ENCODE data around the gene GALT.

GALT gene

DNA sequence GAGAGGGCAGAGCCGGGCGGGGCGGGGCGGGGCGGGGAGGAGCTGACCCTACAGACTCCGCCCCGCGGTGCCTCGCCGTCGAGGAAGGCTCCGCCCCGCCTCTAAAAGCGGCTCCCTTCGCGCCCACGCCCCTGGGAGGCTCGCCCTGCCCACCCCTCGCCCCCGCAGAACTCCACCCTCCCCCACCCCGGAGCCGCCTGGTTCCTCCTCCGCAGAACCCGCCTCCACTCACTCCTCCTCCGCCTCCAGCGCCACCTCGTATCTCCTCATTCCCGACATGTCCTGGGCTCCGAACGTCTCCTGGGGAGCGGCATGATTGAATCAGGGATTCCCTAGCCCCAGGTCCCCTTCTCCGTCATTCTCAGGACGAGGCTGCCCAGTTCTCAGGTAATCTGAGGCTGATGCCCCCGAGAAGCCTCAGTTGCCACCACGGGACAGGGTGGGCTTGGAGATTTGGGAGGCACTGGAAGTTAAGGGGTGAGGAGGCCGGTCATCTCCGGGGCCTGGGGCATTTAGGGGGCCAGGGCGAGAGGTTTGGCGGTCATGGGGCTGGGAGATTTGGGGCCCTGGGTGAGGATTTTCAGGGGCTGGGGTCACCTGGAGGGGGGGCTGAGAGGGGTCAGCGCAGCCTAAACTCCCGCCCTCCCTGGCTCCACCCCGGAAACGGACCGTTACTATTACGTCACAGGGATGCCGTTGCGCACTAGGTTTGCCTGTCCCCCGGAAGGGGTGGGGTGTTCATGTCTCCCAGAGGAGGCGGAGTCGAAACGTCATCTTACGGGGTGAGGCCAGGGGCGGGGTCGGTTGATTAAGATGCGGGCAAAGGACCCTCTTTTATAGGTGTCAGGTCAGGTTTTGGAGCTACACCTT, 19.1 kb downstream of the GALT start:
- peak; percentile 91 to 98 (median 96) for DNase-seq
- intact Hi-C loops (cut with DNase I): no loop called here

DNA sequence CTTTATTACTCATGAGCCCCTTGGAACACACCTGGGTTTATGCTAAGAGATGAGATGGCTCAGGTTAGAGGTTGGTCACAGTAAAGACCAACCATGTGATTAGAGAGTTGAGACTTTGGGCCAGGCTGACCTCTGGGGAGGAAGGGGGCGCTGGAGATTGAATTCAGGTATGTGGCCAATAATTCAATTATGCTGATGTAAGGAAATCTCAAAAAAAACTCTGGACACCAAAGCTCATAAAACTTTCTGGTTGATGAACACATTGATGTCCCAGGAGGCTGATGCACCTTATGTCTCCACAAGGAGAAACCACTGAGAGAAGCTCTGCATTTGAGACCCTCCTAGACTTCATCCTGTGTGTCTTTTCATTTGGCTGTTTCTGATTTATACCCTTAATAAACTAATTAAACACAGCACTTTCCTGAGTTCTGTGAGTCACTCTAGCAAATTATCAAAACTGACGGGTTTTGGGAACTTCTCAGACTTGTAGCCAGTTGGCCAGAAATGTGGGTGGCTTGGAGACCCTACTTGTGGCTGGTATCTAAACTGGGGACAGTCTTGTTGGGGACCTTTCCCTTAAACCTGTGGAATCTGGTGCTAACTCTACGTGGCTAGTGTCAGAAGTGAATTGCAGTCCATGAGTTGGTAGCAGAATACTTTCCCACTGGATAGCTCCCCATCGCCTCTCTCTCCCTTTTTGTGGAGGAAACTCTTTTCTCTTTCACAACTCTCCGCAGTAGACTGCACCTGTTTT, 23.5 kb downstream of the GALT start:
- intact Hi-C loops (cut with DNase I): no loop called here
- no peak for DNase-seq

DNA sequence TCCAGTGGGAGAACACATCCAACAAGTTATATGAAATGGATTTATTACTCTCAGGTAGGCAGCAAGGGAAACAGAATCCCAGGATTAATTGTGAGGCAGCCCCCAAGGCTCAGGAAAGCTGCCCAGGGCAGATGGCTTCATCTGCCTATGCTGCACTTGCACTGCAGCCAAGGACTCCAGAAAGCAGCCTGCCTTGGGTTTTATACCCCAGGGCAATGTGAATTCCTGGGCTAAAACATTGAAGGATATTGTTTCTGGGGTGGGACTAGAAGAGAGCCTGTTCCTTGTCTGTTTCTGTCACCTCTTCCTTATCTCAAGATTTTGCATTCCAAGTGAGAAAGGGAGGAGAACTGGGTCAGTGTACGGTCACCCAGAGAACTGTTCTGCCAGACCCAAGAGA, 24.8 kb downstream of the GALT start:
- intact Hi-C loops (cut with DNase I): no loop called here
- no peak for DNase-seq

DNA sequence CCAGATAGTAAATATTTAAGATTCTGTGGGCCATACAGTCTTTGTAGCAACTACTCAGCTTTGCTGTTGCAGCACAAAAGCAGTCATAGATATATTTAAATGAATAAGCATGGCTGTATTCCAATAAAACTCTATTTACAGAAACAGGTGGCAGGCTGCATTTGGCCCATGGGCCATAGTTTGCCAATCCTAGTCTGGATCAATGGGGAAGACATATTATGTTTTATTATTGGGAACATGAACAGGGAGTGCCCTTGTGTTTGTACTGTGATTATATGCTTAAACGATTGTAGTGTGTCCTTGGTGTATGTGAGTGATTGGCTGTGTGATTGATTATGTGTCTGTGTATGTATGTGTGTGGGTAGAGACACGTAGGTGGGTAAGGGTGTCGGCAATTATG, 28.0 kb downstream of the GALT start:
- intact Hi-C loops (cut with DNase I): no loop called here
- no peak for DNase-seq

DNA sequence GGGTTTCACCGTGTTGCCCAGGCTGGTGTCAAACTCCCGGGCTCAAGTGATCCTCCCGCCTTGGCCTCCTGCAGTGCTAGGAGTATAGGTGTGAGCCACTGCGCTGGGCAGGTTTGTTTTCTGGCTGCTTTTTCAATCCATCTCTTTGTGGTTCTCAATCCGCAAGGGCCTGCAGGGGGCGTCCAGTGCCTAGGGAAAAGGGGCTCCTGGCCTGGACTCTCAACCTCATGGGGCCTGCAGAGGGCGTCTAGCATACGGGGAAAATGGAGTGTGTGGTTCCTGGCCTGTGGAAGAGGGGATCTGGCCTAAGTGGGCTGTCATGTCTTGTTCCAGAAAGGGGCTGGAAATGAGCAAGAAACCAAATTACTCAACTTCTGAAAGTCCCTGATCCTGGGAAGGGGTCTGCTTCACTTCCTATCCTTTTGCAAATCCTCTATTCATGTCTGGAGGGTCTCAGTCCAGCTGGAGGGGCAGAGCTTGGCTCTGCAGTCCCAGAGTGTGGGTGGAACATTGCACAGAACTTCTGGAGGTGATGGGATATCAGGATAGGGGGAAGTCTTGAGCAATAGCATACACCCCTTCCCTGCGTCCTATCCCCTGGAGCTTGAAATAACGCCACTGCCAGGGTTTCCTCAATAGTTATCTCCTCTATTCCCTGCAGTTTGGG, 28.7 kb downstream of the GALT start:
- peak in 34 of 42 donors; percentile 18 to 76 (median 53) for DNase-seq
- intact Hi-C loops (cut with DNase I): no loop called here

DNA sequence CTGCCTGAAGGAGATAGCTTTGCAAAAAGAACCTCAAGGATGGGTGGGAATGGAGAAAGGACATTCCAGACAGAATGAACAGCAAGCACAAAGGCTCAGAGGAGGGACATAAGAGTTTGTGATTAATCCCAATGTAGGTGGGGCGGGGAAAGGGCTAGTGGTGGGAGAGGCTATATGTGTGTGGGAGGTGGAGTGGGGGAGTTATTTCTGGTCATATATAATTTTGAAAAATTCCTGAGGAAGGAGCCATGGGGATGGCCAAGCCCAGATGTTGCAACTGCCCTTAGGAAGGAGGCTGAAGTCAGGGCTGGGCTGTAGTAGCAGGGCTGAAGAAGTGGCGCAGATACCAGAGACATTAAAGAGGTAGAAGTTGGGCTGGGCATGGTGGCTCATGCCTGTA, 29.4 kb downstream of the GALT start:
- no peak for DNase-seq

DNA sequence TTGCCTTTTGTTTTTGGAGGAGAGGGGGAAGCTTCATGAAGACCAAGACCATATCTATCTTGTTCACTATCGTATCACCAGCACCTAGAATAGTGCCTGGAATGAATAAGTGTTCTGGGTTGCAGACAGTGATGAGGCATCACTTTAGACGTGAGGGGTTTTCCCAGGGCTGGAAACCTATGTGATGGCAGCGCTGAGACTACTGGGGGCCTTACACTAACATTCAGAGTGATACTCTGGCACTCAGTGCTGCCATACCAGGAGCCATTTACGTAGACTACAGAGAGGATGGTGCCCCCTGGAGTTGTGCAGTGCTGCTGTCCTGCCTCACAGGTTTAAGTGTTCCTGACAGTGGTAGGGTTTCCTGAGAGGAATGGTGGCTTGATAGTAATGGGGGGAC, 37.7 kb downstream of the GALT start:
- intact Hi-C loops (cut with DNase I): no loop called here
- no peak for DNase-seq

More for the DNA sequence above, 29.4 kb downstream of the GALT start:
- intact Hi-C loops (cut with DNase I): no loop called here

DNA sequence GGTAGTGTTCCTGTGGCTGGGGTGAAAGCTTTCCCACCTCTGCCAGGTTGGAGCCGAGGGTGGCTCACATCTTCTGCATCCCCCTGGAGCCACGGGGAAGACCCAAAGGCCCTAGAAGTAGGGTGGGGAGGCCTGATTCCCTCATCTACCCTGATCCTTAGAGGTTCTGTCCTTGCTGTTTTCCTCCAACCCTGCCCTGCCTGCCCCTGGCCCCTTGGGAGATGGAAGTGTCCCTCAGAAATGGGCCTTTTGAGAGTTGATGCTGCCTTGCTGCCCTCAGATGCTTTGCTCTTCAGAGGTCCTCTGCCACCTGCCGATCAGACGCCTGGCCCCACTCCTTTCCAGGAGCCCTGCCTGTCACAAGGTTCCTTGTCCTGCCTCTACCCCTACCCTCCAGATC, 38.3 kb downstream of the GALT start:
- DNase-seq: no peak

DNA sequence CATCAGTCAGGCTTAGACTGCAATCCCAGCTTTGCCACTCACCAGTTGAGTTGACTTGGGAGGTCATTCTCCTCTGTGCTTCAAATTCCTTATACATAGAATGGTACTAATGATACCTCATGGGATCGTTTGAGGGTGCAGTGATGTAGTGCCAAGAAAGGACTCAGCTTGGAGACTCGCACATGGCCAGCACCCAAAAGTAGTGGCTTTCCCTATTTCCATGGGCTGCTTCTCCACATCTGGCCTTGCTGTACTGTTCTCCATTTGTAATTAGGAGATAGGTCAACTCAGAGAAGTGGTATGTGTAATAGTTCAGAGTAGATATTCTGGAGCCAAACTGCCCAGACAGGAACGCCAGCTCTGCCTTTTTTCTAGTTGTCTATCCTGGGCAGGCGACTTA, 39.1 kb downstream of the GALT start:
- DNase-seq: no peak
- intact Hi-C loops (cut with DNase I): no loop called here

More for the DNA sequence above, 38.3 kb downstream of the GALT start:
- intact Hi-C loops (cut with DNase I): no loop called here

DNA sequence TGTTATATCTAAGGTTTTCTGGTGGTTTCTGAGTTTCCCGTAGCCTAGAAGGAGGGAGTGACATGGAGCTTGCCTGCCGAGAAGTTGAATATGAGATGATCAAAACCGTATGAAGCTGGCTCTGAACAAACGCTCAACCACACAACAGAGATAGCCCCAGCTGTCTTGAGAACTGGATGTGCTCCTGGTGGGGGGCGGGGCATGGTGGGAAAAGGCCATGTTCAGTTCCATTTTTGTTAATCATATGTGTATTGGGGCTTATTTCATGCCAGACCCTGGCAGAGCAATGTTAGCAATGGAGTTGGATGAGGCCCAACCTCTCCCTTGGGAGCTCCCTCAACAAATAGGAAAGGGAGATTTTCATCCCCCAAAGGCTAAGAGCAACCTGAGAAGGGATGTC, 39.8 kb downstream of the GALT start:
- DNase-seq: no peak
- intact Hi-C loops (cut with DNase I): no loop called here

DNA sequence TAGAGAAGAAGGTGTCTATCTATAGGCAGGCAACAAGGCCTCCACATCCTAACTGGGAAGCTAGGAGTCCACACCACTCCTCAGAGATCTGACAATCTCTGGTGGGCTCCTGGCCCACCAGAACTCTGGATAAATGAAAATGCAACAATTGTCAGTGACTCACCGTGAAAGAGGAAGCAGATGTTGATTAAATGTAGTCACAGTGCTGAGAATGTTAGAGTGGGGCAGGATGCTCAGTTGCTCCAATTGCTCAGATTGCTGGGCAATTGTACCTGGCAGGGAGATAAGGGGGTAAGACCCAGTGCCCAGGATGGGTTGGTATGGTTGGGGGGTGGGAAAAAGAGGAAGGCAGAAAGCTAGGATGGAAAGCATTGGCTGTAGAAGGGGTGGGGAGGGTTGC, 40.3 kb downstream of the GALT start:
- intact Hi-C loops (cut with DNase I): no loop called here
- no peak for DNase-seq

DNA sequence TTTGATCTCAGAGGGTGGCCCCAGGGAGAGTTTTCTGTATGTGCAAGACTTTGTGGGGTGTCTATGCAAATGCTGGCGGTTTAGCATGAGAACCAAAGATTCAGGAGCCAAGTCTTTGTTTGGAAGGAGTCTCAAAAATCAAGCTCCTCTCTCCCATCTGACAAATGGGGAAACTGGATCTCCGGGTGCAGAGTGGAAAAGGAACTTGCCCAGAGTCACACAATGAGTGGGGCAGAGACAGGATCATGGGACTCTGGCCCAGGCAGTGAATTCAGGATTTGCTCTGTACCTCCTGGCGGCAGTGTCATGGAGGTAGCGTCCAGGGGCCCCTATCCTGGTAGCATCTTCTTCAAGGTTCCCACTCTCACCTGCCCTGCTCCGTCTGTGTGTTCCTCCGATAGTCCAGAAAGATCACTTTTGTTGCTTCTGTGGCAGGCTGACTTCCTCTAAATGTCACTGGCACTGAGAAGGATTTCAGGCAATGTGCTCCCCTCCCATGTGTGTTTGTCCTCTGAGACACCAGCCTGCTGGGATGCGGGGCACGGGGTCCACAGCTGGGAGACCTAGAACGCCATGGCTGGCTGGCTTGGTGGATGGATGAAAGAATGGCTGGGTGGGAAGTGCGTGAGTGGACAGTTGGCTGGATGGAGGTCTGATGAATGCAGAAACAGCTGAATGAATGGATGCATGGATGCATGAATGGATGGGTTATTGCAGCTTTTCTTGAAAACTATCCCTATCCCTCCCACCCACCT, 41.0 kb downstream of the GALT start:
- DNase-seq: no peak
- intact Hi-C loops (cut with DNase I): no loop called here

DNA sequence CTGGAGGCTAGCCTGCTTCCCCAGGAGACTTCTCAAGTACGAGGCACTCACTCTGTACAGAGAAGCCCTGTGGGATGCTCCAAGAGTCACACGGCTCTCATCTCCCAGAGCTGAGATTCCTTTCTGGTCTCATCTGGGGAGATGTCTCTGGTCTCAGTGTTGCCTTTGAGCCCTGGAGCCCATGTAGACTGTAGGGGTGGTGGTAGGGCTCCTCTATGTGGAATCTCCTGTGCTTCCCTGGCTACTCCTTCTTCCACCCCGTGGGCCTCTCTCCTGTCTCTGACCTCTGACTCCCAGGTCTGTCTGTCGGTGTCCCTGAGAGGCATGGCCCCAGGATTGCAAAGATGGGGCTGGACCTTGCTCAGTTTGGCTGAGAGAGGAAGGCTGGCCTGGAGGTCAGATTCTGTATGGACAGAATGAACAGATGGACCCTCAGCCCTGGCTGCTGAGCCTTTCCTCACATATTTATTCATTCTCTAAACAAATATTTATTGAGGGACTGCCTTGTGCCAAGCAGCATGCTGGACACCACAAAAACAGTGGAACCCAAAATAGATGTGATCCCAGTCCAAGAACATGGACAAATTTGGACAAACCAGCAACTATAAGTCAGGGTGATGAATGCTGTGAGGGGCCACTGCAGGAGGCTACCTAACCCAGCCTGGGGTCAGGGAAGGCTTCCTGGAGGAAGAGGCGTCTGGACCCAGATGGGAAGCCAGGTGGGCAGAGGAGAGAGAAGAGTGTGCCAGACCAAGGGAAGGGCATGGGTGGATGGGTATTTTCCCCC, 42.0 kb downstream of the GALT start:
- intact Hi-C loops (cut with DNase I): no loop called here
- DNase-seq: no peak

DNA sequence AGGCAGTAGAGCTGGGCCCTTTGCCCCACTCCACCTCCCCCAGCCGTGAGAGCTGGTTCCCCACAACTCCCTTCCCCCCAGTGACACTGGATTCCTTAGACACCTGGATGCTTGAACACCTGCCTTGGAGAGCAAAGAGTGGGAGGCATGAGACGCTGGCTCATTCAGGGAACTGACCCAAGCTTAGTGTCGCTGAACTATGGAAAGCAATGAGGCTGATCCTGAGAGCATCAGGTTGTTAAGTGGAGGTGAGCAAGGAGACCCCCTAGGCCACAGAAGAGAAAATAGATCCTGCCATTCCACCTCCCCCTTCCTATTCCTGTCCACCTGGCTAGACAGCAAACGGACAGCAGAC, 42.6 kb downstream of the GALT start:
- no peak for DNase-seq
- intact Hi-C loops (cut with DNase I): no loop called here

DNA sequence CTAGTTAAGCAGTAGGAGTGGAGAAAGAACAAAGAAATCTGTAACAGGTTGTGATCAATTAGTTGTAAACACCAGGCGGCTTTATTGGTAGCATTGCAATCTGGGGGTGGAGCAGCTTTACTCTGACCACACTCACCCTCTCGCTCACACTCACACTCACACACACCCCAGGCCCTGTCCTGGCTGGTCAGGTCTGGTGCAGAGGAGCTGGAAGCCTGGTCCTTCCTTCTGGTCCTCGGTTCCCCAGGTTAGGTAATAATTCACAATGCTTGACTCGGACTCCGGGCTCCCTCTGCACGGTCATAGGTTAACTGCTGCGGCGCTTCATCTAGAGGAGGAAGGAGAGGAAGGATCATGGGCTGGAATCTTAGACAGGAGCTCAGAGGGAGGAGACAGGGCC, 43.0 kb downstream of the GALT start:
- intact Hi-C loops (cut with DNase I): no loop called here
- no peak for DNase-seq

DNA sequence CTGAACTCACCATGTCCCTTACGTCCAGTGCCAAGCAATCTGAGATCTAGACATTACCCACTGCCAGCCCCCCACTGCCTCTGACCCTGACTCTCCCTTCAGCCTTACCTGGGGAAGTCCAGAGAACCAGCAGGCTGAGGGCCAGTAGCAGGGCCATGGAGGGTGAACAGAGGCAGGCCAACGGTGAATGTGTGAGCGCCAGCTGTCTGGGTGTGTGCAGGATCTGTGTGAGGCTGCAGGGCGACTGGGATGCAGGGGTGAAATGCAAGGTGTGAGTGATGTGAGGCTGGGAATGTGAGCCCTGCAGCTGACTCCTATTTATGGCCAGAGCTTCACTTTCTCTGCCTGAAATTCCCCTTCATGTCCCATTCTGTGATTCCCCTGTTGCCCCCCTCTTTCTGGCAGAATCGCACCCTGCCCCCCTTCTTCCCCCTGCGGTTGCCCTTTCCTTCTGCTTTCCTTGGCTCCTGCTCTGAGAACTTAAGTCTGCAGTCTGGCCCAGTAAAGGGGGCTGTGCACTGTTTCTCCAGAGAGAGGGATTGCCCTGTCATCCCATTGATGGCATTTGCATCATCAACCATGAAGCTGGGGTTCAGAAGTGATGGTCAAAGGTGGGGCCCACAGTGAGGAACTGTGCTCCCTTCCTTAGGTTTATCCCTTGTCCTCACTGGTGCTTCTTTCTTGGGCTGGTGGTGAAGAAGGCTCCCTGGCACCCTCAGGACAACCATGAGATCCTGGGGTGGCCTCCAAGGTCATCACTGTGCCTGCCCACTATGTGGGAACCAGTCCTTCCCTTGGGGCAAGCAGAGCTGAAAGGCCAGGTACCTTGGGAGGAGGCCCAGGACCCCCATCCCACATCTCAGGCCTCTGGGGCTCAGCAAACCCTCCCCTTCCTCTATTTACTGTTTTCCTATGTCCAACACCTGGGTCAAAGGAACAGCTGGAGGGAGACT, 44.8 kb downstream of the GALT start, which contains the start of gene CCL19:
Gene CCL19 (minus strand): TSS at position 294 of the 953 bp plus-strand sequence. CDS start 137 bp downstream, at position 157.
- DNase-seq: no peak
- intact Hi-C loops (cut with DNase I): no loop called here

DNA sequence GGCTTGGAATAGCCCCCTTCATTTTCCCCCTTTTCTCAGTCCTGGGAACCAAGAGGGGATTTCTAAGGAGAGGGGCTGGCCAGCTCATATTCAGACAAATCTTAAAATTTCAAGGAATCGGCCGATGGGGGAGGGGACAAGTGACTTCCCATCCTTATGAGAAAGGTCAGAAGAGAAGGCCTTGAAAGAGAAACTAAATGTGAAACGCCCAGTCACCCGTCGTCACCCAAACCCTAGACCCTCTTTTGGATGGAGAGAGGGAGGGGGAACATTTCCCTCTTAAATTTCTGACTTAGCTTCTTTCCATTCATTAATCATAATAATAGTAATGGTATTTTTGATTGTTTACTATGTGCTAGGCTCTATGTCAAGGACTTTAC, 45.5 kb downstream of the GALT start:
- DNase-seq: no peak

More for the DNA sequence above, 45.5 kb downstream of the GALT start:
- intact Hi-C loops (cut with DNase I): no loop called here
